ENCODE measurements around the gene TBC1D22A.

DNA sequence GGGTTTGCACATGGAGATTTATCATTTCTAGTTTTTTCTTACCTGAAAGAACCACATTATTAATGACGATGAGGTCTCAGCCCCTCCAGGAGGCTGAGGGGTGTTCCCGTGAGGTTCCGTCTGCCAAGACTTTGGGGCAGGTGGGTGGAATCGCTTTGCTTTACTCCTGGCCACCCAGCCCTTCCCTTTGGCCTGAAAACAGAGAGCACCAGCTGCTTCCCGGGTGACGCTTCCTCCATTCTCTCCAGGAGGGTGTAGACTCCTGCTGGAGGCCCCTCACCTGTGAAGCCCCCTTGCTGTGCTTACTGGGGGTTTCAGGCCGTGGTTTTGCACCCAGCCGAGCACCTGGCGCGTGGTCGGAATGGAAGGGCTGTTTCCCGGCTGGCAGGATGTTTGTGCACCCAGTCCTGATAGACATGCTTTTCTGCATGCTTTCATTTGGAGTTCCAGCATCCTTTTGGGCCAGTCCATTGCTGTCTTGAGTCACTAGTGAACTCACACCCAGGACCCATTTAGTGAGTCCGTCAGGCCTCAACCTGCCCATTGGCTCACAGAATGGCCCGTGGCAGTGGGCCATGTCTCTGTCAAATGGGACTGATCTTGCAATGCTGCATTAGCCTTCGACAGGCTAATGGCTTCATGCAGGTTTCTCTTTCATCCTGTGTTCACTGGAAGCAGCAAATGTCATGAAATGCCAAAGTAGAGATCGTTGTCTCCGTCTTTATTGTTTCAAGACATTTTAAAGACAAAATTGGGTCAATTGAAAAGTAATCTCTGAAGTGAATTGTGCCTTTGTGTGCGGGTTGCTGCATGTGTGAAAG is 360.8 kb downstream of the TBC1D22A start:
- TF ChIP-seq POLR2A (IDR thresholded peaks at IDR 0.05), result no peak
- TF ChIP-seq, protein P1, sequence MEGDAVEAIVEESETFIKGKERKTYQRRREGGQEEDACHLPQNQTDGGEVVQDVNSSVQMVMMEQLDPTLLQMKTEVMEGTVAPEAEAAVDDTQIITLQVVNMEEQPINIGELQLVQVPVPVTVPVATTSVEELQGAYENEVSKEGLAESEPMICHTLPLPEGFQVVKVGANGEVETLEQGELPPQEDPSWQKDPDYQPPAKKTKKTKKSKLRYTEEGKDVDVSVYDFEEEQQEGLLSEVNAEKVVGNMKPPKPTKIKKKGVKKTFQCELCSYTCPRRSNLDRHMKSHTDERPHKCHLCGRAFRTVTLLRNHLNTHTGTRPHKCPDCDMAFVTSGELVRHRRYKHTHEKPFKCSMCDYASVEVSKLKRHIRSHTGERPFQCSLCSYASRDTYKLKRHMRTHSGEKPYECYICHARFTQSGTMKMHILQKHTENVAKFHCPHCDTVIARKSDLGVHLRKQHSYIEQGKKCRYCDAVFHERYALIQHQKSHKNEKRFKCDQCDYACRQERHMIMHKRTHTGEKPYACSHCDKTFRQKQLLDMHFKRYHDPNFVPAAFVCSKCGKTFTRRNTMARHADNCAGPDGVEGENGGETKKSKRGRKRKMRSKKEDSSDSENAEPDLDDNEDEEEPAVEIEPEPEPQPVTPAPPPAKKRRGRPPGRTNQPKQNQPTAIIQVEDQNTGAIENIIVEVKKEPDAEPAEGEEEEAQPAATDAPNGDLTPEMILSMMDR (IDR thresholded peaks at IDR 0.05), result no peak

Data from upper lobe of left lung (tissue), 4 donors.